Mucosa of stomach (tissue), 1 donor: ENCODE data around the gene SMOC2.
"Not testable (repeated sequence)": the region's sequence is repeated elsewhere in the genome, so short reads cannot be mapped to it uniquely, and the experiment has no call there.

ENCODE experiments used
- H3K27me3 ChIP-seq: one replicate; pipeline ENCODE4 v1.7.0; 2013; ENCODE audit warnings: mild to moderate bottlenecking, low read length; ENCODE audit not compliant: control insufficient read depth, insufficient read depth
- H3K36me3 ChIP-seq: one replicate; pipeline ENCODE4 v1.7.0; 2013; ENCODE audit warnings: low read length; ENCODE audit not compliant: control insufficient read depth, insufficient read depth
- H3K4me1 ChIP-seq: one replicate; pipeline ENCODE4 v1.7.0; 2013; ENCODE audit warnings: mild to moderate bottlenecking, low read length; ENCODE audit not compliant: control insufficient read depth, insufficient read depth
- H3K4me3 ChIP-seq: one replicate; pipeline ENCODE4 v1.7.0; 2013; ENCODE audit warnings: low read length
- H3K9ac ChIP-seq: one replicate; pipeline ENCODE4 v1.7.0; 2013; ENCODE audit warnings: mild to moderate bottlenecking, low read length, moderate library complexity
- H3K9me3 ChIP-seq: one replicate; pipeline ENCODE4 v1.7.0; 2013; ENCODE audit warnings: mild to moderate bottlenecking, low read length, moderate library complexity; ENCODE audit not compliant: control insufficient read depth
- donor health status: Pancreatic carcinoma.

Gene SMOC2

DNA sequence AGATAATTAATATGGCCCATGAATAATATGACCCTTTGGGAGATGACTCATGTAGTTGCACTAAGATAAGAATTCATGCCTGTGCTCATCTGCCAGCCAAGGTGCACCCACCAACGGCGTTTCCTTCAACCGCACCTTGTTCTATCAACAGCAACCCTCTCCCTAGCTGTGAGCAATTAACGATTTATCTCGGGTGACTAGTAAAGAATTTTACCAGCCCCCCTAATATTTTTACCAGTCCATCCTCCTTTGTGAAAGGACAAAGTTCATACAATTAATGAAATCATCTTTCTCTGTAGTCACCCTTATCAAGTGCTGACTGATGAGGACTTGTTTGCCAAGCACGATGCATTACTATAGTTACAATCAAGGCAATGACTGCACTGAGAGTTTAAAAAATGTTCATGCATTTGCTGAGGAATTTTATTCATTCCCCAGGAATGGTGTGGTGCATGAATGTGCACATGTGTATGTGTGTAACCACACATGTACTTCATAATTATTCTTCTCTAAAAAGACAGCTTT, 118.7 kb downstream of the SMOC2 start:
- Histone ChIP-seq H3K4me1 (no peaks in the 10 kb centered on the region), H3K36me3 (no peaks in the 10 kb centered on the region), H3K4me3 (no peak overlapping the region), H3K27me3 (no peaks in the 10 kb centered on the region), H3K9ac (no peak overlapping the region), H3K9me3 (no peaks in the 10 kb centered on the region)

- no peaks in the 10 kb centered on the region for H3K9me3 ChIP-seq
- no peaks in the 10 kb centered on the region for H3K36me3 ChIP-seq
- peaks cover 4% of the 10 kb centered on the region for H3K27me3 ChIP-seq
- H3K9ac ChIP-seq = no peak overlapping the region
- no peak overlapping the region for H3K4me3 ChIP-seq
- no peaks in the 10 kb centered on the region for H3K4me1 ChIP-seq
Measured at GRCh38 chr6:168560126-168560525, 119.1 kb downstream of the SMOC2 start.

DNA sequence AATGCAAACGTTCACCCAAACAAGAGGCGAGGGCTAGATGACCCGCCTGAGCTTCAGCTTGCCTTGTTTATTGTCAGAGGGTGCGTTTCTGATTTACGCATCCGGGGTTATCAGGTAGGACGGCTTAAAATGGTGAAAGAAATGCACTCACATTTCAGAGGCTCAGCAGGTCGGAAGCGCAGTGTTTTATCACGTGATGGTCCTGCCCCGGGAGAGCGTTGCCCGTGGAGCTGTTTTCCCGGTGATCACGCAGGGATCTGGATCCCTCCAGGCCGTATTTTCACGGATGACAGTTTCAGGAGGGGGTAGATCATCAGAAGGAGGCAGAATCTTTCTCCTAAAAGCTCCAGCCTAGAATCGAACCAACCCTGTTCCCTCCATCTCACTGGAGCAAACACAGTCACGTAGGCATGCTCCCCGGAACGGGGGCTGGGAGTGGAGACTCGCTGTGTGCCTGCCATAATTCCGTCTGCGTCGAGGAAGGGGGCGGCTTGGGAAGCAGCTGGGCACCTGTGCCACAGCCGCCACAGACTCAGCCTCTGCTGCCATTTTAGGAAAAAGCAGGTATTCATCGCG, 121.7 kb downstream of the SMOC2 start:
- Histone ChIP-seq H3K9me3 (no peaks in the 10 kb centered on the region), H3K36me3 (no peaks in the 10 kb centered on the region), H3K27me3 (peaks cover 5% of the 10 kb centered on the region), H3K4me1 (no peaks in the 10 kb centered on the region), H3K9ac (no peak overlapping the region), H3K4me3 (no peak overlapping the region)

GRCh38 chr6:168563656-168564055, 122.7 kb downstream of the SMOC2 start:
- H3K4me1 ChIP-seq = no peaks in the 10 kb centered on the region
- peaks cover 5% of the 10 kb centered on the region for H3K27me3 ChIP-seq
- H3K36me3 ChIP-seq = no peaks in the 10 kb centered on the region
- H3K9me3 ChIP-seq = no peaks in the 10 kb centered on the region
- no peak overlapping the region for H3K9ac ChIP-seq
- no peak overlapping the region for H3K4me3 ChIP-seq

- H3K9ac ChIP-seq = no peak overlapping the region
- no peaks in the 10 kb centered on the region for H3K4me1 ChIP-seq
- H3K27me3 ChIP-seq = peaks cover 5% of the 10 kb centered on the region
- H3K9me3 ChIP-seq = no peaks in the 10 kb centered on the region
- no peak overlapping the region for H3K4me3 ChIP-seq
- no peaks in the 10 kb centered on the region for H3K36me3 ChIP-seq
Measured at GRCh38 chr6:168565112-168565511, 124.1 kb downstream of the SMOC2 start.

DNA sequence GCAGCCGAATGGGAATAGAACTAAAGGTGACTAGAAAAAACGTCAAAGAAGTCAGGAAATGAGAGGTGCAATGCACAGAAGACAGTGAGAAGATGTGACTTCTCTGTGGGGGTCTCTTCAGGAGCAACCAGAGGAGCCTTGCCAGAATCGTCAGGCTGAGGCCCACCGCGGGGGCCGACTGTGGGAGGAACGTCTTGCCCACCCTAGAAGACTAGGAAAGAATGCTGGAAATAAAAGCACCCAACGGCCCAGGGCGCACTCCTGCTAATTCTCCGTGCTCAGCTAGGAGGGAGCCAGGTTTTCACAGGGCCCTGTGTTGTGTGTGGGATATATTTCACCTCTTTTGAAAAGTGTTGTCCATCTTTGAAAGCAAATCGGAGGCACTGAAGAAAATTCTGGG, 129.2 kb downstream of the SMOC2 start:
- no peaks in the 10 kb centered on the region for H3K4me1 ChIP-seq
- no peaks in the 10 kb centered on the region for H3K9me3 ChIP-seq
- H3K36me3 ChIP-seq = no peaks in the 10 kb centered on the region
- no peak overlapping the region for H3K9ac ChIP-seq
- H3K4me3 ChIP-seq = no peak overlapping the region
- peaks cover under 1% of the 10 kb centered on the region for H3K27me3 ChIP-seq

- no peak overlapping the region for H3K9ac ChIP-seq
- no peaks in the 10 kb centered on the region for H3K4me1 ChIP-seq
- H3K4me3 ChIP-seq = no peak overlapping the region
- H3K27me3 ChIP-seq = no peaks in the 10 kb centered on the region
- H3K9me3 ChIP-seq = no peaks in the 10 kb centered on the region
- no peaks in the 10 kb centered on the region for H3K36me3 ChIP-seq
Measured at GRCh38 chr6:168571268-168571667, 130.3 kb downstream of the SMOC2 start.

DNA sequence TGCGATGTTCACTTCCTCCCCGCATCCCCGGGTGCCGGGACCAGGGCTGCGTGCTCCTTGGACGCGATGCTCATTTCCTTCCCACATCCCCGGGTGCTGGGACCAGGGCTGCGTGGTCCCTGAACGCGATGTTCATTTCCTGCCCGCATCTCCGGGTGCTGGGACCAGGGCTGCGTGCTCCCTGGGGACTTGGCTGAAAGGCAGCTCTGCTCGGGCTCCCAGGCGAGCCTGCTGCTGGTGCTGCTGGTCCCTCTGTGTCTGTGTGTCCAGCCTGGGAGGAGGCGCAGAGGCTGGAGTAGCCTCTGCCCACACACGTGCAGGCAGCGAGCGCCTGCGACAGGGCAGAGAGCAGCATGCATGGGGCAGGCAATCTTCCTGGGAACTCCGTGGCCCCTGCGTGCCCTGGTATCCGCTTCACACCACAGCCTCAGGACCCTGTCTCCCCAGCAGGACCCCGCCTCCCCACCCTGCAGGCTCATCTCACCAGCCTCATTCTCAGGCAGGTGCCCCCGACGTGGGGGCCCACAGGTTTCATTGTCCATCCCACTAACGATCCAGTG, 132.4 kb downstream of the SMOC2 start:
- not testable (repeated sequence) for H3K27me3 ChIP-seq, H3K4me3 ChIP-seq, H3K9me3 ChIP-seq, H3K36me3 ChIP-seq, H3K4me1 ChIP-seq, H3K9ac ChIP-seq

DNA sequence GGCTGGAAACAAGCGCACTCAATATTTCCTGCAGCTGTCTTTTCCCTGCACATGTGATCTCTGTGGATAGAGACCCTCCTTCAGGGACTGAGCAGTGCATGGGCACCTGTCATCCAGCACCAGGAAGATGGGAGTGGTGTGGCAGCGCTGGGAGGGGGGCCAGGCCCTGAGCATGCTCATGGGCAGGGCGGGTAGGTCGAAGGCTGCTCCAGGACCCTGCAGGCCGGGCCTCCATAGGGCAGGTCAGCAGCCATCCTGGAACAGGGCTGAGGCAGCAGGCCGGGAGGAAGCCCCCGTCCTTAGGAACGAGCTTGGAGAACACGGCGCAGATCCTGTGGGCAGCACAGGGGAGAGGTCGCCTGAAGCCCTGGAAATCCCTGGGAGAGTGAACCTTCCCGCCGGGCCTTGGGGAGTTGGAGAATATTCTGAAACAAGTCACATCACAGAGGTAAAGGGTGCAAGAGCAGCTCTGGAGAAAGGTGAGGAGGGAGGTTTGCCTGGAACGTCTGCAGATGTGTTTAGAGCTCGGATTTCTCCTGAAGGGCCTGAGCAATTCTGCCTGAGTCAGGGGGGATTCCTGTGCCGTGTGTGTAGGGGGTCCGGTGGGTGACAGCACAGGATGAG, 133.2 kb downstream of the SMOC2 start:
- H3K4me3 ChIP-seq = no peak overlapping the region
- no peaks in the 10 kb centered on the region for H3K9me3 ChIP-seq
- no peaks in the 10 kb centered on the region for H3K27me3 ChIP-seq
- no peak overlapping the region for H3K9ac ChIP-seq
- H3K4me1 ChIP-seq = no peaks in the 10 kb centered on the region
- no peaks in the 10 kb centered on the region for H3K36me3 ChIP-seq

GRCh38 chr6:168574699-168575195, 133.8 kb downstream of the SMOC2 start:
- Histone ChIP-seq H3K9me3 (no peaks in the 10 kb centered on the region), H3K4me3 (no peak overlapping the region), H3K4me1 (no peaks in the 10 kb centered on the region), H3K9ac (no peak overlapping the region), H3K27me3 (no peaks in the 10 kb centered on the region), H3K36me3 (no peaks in the 10 kb centered on the region)

DNA sequence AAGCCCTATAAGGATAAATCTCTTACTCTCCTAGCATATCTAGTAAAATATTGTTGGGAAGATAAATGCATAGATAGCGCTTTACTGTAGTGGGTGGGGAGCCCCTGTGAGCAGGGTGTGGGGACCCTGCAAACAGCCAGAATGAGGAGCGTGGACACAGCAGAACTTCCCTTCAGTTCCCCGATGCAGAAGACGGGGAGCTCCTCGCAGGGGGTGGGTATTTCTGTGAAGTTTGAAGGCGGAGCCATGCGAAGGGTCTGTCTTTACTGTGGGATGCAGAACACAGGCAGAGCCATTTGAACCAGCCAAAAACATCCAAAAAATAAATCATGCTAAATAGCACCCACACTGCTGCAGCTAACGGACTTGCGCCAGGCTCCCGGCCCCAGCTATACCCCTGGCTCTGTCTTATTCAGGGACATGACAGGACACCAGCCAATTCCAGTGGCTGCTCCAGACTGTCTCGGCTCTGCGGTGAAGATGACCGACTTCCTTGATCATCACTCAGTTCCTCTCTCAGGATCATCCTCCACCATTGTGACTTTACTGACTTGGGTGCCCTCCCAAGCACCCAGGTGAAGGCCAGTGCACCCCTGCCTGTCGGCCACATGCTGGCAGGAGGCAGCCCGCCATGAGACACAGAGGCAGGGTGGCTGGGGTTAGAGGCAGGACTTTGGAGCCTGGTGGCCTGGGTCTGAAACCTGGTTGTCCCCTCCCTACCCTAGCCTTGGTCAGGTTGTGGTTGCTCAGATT, 134.5 kb downstream of the SMOC2 start:
- H3K9ac ChIP-seq = no peak overlapping the region
- no peaks in the 10 kb centered on the region for H3K4me1 ChIP-seq
- no peaks in the 10 kb centered on the region for H3K9me3 ChIP-seq
- H3K36me3 ChIP-seq = no peaks in the 10 kb centered on the region
- no peaks in the 10 kb centered on the region for H3K27me3 ChIP-seq
- H3K4me3 ChIP-seq = no peak overlapping the region

GRCh38 chr6:168576388-168576787, 135.4 kb downstream of the SMOC2 start:
- no peaks in the 10 kb centered on the region for H3K4me1 ChIP-seq
- no peaks in the 10 kb centered on the region for H3K36me3 ChIP-seq
- no peaks in the 10 kb centered on the region for H3K27me3 ChIP-seq
- no peak overlapping the region for H3K4me3 ChIP-seq
- no peaks in the 10 kb centered on the region for H3K9me3 ChIP-seq
- no peak overlapping the region for H3K9ac ChIP-seq
